TTC549 (cell line): ENCODE data around the gene SH3PXD2B.
"Not testable (repeated sequence)": the region's sequence is repeated elsewhere in the genome, so short reads cannot be mapped to it uniquely, and the experiment has no call there.

Source experiments
- FAIRE-seq: peaks from 2 replicates; lab custom pipeline; 2012; peaks lifted over from hg19 to GRCh38; lab: Jason Lieb, UNC

The SH3PXD2B gene

GRCh38 chr5:172417983-172418630 is 36.2 kb downstream of the SH3PXD2B start:
- no peak for FAIRE-seq

DNA sequence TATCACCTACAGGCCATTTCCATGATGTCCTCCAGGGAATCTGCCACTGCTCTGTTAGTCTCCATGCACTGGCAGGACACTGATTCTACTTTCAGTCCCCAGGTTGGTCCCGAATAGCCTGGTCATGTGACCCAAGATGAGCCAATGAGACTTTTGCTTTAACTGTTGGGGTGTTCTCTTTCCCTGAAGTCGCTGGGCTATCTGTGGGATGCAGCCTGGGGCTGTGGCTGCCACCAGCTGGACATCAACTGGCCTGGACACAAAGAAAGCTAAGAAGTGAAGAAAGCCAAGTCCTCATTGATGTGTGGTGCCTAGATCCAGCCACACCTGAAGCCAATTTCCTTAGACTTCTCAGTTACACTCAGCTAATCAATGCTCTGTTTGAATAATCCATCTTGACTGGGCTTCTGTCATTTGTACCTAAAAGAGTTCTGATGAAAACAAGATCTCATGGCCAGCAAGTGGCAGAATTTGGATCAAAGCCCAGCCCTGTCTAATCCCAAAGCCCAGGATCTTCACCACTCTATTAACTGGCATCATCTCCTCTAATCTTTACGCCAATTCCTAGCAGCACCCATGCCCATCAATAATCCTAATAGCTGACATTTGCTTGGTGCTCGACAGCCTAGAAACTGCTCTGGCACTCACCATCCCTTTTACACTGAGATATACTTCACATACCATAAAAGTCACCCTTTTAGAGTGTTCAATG is 37.0 kb downstream of the SH3PXD2B start:
- FAIRE-seq = no peak

GRCh38 chr5:172415362-172416275 is 38.7 kb downstream of the SH3PXD2B start:
- no peak for FAIRE-seq

GRCh38 chr5:172414531-172415361 is 39.6 kb downstream of the SH3PXD2B start:
- no peak for FAIRE-seq

DNA sequence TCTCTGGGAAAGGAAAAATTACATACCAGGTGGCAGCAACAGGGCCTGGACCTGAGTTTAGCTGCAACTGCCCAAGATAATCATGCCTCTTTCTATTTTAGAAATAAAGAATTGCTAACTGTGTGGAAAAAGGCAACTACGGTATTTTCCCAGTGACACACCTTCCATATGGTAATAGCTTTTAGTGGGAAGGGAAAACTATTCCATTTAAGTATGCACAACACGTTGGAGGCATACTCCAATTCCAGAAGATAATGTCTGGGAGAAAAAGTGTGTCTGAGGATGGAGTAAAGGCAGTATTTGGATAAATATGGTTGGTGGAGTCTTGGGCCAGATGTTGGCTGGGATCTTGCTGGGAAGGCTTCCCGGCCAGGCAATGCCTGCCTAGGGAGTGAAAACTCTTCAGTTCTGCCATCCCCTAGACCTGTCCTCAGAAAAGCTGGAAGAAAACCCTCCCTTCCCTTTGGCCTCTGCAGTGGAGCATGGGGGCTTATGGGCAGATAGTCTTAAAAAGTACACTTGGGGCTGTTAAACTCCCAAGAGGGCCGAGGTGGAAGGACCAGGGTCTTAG is 40.6 kb downstream of the SH3PXD2B start:
- FAIRE-seq = no peak

GRCh38 chr5:172412724-172413286 is 41.5 kb downstream of the SH3PXD2B start:
- FAIRE-seq = no peak

- no peak for FAIRE-seq
These were observed 42.7 kb downstream of the SH3PXD2B start for GRCh38 chr5:172411484-172412072.

DNA sequence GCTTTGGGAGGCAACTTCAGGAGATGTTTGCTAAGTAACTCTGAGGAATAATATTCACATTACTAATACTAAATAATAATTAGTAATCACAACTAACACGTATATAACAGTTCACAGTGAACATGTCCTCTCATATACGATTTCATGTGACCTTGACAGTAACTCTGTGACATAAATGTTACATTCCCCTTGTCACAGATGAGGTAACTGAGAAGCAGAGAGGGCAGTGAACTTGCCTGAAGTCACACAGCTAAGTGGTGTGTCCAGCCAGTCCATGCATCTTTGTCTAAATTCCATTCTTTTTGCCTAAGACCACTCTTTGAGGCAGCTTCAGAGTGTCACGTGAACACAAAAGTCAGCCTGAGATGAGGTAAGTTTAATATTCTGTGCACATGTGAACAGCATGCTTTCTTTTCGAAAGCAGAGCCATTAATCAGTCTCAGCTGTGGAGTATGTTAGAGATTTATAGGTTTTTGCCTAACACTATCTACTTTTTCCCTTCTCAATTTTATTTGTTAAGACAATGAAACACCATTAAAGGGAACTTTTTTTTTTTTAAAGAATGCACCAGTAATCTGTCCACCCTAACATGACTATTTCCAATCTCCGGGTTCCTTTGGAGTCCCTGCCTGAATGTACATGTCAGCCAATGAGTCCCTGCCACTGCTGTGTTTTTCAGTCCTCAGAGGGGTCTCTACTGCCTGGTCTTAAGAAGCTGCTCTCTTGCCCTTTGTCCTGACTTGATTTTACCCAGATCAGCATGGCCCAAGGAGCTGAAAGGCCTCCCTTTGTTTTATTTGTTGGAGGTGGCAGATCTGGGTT is 43.5 kb downstream of the SH3PXD2B start:
- FAIRE-seq = no peak

DNA sequence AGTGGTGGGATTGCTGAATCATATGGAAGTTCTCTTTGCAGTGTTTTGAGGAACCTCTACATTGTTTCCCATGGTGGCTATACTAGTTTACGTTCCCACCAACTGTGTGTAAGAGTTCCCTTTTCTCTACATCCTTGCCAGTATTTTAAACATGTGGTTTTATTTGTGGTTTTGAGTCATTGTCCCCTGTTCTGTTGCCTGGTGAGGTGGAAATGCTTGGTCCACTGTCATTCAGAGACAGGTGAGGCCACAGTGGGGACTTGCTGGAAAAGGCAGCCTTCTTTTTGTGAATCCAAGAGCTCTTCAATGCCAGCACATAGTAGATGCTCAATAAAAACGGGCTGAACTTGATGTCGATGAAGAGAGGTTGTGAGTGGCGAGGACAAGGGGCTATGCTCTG is 44.2 kb downstream of the SH3PXD2B start:
- FAIRE-seq = no peak

GRCh38 chr5:172409477-172409876 is 44.8 kb downstream of the SH3PXD2B start:
- FAIRE-seq = not testable (repeated sequence)

DNA sequence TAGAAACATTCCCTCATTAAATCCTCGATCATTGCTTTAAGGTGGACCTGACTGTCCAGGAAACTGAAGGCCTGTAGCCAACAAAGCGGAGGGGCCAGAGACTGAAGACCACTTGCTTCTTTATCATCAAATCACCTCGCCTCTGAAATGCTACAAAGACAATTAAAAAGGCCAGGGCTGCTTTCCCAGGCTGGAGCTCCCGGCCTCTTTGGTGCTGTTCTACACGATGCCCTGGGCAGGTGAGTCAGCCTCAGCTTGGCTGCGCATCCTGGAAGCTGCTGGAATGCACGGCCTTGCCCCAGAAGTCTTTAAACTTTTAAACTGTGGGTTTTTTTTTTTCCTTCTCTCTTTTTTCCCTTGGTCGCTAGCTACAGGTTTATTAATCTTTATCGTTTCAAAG is 46.5 kb downstream of the SH3PXD2B start:
- no peak for FAIRE-seq

DNA sequence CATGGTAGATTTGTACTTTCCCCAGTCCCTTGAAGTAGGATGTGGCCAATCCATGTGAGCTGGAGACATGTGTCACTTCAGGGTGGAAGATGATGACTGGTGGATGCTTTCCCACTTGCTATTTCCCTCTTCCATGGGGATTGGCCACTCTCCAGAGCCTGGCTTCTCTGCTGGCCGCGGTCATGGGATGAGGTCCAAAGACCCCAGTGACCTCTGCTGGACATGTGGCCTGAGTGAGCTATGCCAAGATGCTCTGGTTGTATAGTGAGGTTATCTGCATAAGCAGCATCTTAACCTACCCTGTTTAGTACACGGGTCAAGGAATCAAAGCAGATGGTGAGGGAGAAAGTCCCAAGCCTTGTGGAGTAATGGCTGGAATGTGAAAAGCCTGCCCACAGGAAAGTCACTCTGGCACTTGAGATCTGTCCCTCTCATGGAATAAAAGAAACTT is 47.1 kb downstream of the SH3PXD2B start:
- no peak for FAIRE-seq

DNA sequence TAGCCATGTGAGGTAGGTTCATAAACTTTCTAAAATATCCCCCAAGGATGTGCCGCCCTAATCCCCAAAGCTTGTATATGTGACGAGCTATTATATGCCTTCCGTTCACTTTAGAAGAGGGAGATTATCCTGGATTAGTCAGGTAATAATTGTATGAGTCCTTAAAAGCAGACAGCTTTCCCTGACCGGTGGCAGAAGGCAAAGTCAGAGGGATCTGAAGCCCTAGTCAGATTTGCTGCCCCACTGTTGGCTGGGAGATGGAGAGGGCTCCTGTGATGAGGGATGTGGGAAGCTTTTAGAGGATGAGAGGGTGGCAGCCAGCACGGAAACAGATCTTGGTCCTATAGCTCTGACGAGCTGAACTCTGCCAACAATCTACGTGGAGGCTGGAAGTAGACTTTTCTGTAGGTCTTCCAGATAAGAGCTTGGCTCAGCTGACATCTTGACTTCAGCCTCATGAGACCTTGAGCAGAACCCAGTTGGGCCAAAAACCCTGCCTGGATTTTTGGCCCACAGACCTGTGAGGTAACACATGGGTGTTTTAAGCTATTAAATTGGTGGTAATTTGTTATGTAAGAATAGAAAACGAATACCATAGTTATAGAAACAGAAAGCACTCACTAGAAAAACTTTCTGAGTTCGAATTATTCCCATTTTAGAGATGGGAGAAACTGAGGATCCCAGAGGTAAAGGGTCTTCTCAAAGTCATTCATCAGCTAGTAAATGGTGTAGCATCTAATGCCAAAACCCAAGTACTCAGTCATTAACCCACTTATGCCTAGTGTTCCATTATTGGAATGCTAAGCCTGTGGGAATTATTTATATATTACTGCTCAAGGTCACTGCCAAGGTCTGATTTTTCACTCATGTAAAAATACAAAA is 48.9 kb downstream of the SH3PXD2B start:
- FAIRE-seq = no peak

DNA sequence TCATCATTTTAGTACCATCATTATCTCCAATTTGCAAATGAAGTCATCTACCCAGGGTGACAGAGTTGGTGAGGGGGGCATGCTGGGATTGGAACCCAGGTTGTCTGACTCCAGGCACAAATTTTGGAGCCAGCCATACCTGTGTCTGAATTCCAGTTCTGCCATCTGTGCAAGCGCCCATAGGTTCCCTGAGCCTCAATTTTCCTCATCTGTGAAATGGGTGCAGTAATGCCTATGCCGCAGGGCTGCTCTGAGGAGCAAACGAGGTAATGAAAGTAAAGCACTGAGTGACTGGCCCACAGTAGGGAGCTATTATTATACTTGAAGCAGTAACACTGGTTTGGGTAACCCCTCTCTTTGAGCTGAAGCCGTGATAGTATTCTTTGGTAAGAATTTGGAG is 49.6 kb downstream of the SH3PXD2B start:
- no peak for FAIRE-seq

DNA sequence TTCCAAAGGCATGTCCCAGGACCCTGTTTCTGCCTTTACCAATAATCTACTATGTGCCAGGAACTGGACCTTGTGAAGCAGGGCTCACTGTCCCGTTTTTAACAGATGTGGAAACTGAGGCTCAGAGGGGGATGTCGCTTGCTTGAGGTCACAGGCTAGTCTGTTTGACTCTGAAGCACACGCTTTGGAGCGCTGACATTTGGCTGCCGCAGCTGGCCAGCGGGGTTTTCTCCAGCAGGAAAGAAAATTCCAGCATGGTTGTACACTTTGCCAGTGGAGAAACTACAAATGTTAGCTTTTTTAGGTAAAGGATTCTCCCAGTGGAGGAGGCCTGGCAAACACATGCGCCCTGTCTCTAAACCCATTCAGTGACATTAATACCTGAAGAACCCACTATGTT is 50.5 kb downstream of the SH3PXD2B start:
- no peak for FAIRE-seq

GRCh38 chr5:172403189-172403796 is 51.0 kb downstream of the SH3PXD2B start:
- no peak for FAIRE-seq

GRCh38 chr5:172402531-172403188 is 51.7 kb downstream of the SH3PXD2B start:
- no peak for FAIRE-seq

GRCh38 chr5:172402031-172402430 is 52.3 kb downstream of the SH3PXD2B start:
- not testable (repeated sequence) for FAIRE-seq
